ENCODE data around the gene BCAT1. TPM values are rescaled to one million over a fixed set of nuclear protein-coding genes. Genes with fewer than 3 reads are reported as not detected.

Gene BCAT1
- total RNA-seq, 2 donors from 2014 or later, result 45.0 to 141 TPM

DNA sequence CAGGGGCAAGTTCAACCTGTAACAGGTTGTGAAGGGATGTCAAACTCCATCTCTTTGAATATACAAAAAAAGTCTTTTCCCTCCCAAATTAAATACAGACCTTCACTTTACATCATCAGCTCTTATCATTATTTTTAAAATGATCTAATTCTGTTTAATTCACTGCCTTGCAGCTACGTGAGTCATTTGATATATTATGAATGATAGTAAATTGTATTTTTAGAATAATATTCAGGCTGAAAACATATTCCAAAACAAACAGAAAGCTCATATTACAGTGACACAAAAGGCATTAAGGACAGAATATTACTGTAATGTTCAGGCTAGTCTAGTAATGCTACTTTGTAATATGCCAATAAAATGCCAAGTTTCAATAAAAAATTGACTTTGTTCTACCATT is 53.3 kb downstream of the BCAT1 start:
- Histone ChIP-seq H3K4me1 (ENCODE audit: control insufficient read depth, insufficient read depth, low read length) (peaks cover 6% of the 10 kb centered on the region), H3K27me3 (ENCODE audit: control insufficient read depth, insufficient read depth, low read length, poor library complexity, severe bottlenecking) (no peaks in the 10 kb centered on the region), H3K36me3 (ENCODE audit: control insufficient read depth, insufficient read depth, low read length) (peaks cover 61% of the 10 kb centered on the region), H3K4me3 (ENCODE audit: low read length) (no peak overlapping the region), H3K9ac (ENCODE audit: extremely low read depth, low read length, poor library complexity, severe bottlenecking) (no peak overlapping the region), H3K9me3 (ENCODE audit: control insufficient read depth, low read length) (no peaks in the 10 kb centered on the region), H3K27ac (ENCODE audit: low read depth, low read length) (no peak overlapping the region)
- Mint-ChIP-seq H3K27ac (no peak overlapping the region), H3K36me3 (ENCODE audit: low read depth) (peaks cover 22% of the 10 kb centered on the region), H3K4me1 (peaks cover 12% of the 10 kb centered on the region), H3K4me3 (no peak overlapping the region), H3K27me3 (ENCODE audit: insufficient read depth) (no peaks in the 10 kb centered on the region), H3K9me3 (no peaks in the 10 kb centered on the region)
- no CpG with 5 or more reads among the region's 1 CpG for WGBS, 2 experiments (ENCODE audit: insufficient coverage in 1 of 2, insufficient read length in 1 of 2)
- no peak for DNase-seq
- TF ChIP-seq, protein P1, sequence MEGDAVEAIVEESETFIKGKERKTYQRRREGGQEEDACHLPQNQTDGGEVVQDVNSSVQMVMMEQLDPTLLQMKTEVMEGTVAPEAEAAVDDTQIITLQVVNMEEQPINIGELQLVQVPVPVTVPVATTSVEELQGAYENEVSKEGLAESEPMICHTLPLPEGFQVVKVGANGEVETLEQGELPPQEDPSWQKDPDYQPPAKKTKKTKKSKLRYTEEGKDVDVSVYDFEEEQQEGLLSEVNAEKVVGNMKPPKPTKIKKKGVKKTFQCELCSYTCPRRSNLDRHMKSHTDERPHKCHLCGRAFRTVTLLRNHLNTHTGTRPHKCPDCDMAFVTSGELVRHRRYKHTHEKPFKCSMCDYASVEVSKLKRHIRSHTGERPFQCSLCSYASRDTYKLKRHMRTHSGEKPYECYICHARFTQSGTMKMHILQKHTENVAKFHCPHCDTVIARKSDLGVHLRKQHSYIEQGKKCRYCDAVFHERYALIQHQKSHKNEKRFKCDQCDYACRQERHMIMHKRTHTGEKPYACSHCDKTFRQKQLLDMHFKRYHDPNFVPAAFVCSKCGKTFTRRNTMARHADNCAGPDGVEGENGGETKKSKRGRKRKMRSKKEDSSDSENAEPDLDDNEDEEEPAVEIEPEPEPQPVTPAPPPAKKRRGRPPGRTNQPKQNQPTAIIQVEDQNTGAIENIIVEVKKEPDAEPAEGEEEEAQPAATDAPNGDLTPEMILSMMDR (conservative IDR thresholded peaks at IDR 0.05), result no peak

DNA sequence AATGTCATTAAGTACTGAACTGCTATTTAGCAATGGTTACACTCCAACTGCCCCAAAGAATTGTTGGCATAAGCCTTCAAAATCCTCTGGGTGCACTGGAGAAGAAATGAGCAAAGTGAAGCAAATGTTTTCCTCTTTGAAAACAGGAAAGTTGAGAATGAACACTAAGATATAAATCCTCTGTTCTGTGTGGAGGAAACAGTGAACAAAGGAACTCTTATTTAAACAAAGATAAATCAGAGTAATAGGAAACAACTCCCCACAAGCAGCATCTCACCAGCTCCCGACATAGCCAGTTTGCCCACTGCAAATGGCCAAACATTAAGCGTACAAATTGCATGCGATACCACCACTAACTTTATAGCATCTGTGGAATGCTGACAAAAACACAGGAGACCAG is 54.0 kb downstream of the BCAT1 start:
- Histone ChIP-seq H3K4me3 (ENCODE audit: low read length) (no peak overlapping the region), H3K4me1 (ENCODE audit: control insufficient read depth, insufficient read depth, low read length) (peaks cover 12% of the 10 kb centered on the region), H3K27me3 (ENCODE audit: control insufficient read depth, insufficient read depth, low read length, poor library complexity, severe bottlenecking) (no peaks in the 10 kb centered on the region), H3K27ac (ENCODE audit: low read depth, low read length) (no peak overlapping the region), H3K9ac (ENCODE audit: extremely low read depth, low read length, poor library complexity, severe bottlenecking) (no peak overlapping the region), H3K9me3 (ENCODE audit: control insufficient read depth, low read length) (no peaks in the 10 kb centered on the region), H3K36me3 (ENCODE audit: control insufficient read depth, insufficient read depth, low read length) (peaks cover 56% of the 10 kb centered on the region)
- no peaks in the 10 kb centered on the region for H3K9me3 Mint-ChIP-seq
- H3K4me1 Mint-ChIP-seq, result peaks cover 17% of the 10 kb centered on the region
- TF ChIP-seq, protein P1 (conservative IDR thresholded peaks at IDR 0.05), result no peak
- DNase-seq, result no peak
- H3K4me3 Mint-ChIP-seq, result no peak overlapping the region
- H3K27ac Mint-ChIP-seq, result no peak overlapping the region
- H3K36me3 Mint-ChIP-seq (ENCODE audit: low read depth), result peaks cover 22% of the 10 kb centered on the region
- H3K27me3 Mint-ChIP-seq (ENCODE audit: insufficient read depth), result no peaks in the 10 kb centered on the region
- 78 to 98% methylated on average over 2 to 3 of the region's 3 CpGs for WGBS, 2 experiments (ENCODE audit: insufficient coverage in 1 of 2, insufficient read length in 1 of 2)

DNA sequence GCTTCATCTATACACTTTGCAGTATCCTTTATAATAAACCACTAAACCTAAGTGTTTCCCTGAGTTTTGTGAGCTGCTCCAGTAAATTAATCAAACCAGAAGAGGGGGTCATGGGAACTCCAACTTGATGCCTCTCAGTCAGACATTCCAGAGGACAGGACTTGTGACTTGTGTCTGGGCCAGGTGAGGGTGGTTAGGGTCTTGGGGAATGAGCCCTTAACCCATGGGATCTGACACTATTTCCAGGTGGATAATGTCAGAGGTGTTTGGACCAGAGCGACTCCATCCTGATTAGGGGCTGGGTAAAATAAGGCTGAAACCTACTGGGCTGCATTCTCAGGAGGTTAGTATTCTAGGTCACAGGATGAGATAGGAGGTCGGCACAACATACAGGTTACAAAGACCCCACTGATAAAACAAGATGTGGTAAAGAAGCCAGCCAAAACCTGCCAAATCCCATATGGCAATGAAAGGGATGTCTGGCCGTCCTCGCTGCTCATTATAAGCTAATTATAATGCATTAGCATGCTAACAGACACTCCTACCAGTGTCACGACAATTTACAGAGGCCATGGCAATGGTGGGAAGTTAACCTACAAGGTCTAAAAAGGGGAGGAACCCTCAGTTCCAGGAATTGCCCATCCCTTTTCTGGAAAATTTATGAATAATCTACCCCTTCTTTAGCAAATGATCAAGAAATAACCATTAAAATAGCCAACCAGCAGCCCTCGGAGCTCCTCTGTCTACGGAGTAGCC is 58.7 kb downstream of the BCAT1 start:
- peak overlapping the region; percentile 29 for H3K27ac Mint-ChIP-seq
- Histone ChIP-seq H3K4me1 (ENCODE audit: control insufficient read depth, insufficient read depth, low read length) (peaks cover 16% of the 10 kb centered on the region), H3K4me3 (ENCODE audit: low read length) (no peak overlapping the region), H3K9me3 (ENCODE audit: control insufficient read depth, low read length) (no peaks in the 10 kb centered on the region), H3K27me3 (ENCODE audit: control insufficient read depth, insufficient read depth, low read length, poor library complexity, severe bottlenecking) (no peaks in the 10 kb centered on the region), H3K27ac (ENCODE audit: low read depth, low read length) (no peak overlapping the region), H3K36me3 (ENCODE audit: control insufficient read depth, insufficient read depth, low read length) (peaks cover 67% of the 10 kb centered on the region), H3K9ac (ENCODE audit: extremely low read depth, low read length, poor library complexity, severe bottlenecking) (no peak overlapping the region)
- H3K4me3 Mint-ChIP-seq, result no peak overlapping the region
- TF ChIP-seq, protein P1 (conservative IDR thresholded peaks at IDR 0.05), result no peak
- peaks cover 25% of the 10 kb centered on the region for H3K36me3 Mint-ChIP-seq (ENCODE audit: low read depth)
- DNase-seq, result no peak
- WGBS, 2 experiments (ENCODE audit: insufficient coverage in 1 of 2, insufficient read length in 1 of 2), result 93 to 100% methylated on average over 3 to 7 of the region's 7 CpGs
- H3K9me3 Mint-ChIP-seq, result no peaks in the 10 kb centered on the region
- no peaks in the 10 kb centered on the region for H3K27me3 Mint-ChIP-seq (ENCODE audit: insufficient read depth)
- H3K4me1 Mint-ChIP-seq, result peaks cover 31% of the 10 kb centered on the region

Data from endodermal cell (in vitro differentiated cells).